ENCODE data around the gene LMO1.
A peak's percentile ranks its signal among the peaks of the same experiment; 100 is the strongest.

LMO1 gene

DNA sequence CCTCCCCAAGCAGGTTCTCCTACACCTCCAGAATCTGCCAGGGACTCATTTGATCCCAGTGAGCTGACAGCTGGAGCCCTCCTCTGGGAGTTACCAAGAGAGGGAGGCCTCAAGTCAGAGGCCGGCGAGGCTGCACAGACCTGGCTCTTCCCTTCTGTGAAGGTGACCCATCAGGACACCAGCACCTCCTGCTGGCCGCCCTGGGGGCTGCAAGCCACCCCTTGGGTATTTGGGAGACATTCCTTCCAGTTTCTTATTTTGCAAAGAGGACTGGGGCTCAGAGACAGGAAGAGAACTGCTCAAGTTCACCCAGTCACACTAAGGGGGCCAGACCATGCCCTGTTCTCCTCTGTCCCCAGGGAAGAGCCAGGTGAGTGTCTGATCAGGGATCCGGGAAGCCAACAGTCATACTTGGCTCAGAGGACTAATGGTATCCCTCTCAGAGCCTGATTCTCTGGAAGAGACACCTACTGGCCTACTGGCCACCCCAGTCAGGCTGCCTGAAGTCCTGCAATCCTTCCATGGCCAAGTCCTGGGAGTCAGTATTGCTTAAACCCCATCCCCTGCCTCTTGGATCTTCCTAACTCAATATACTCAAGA, 54.4 kb downstream of the LMO1 start:
- Mint-ChIP-seq H3K9me3 (no peaks in the 10 kb centered on the region), H3K27me3 (no peaks in the 10 kb centered on the region), H3K4me3 (no peak overlapping the region), H3K4me1 (peaks cover 16 to 38% of the 10 kb centered on the region in 2 donors), H3K27ac (no peak overlapping the region), H3K36me3 (no peaks in the 10 kb centered on the region)
- peak; percentile 35 for DNase-seq
- ATAC-seq (replicated peaks) = peak; percentile 31 to 50

GRCh38 chr11:8207080-8208000, 56.3 kb downstream of the LMO1 start:
- no peaks in the 10 kb centered on the region for H3K27me3 Mint-ChIP-seq
- H3K36me3 Mint-ChIP-seq = no peaks in the 10 kb centered on the region
- DNase-seq = no peak
- peak in 1 of 2 donors; percentile 2 for ATAC-seq (replicated peaks)
- H3K9me3 Mint-ChIP-seq = peaks cover 0 to 2% of the 10 kb centered on the region in 2 donors
- H3K4me3 Mint-ChIP-seq = peak overlapping the region; percentile 78 to 81
- H3K4me1 Mint-ChIP-seq = peaks cover 26 to 53% of the 10 kb centered on the region in 2 donors
- H3K27ac Mint-ChIP-seq = peak overlapping the region; percentile 91

DNA sequence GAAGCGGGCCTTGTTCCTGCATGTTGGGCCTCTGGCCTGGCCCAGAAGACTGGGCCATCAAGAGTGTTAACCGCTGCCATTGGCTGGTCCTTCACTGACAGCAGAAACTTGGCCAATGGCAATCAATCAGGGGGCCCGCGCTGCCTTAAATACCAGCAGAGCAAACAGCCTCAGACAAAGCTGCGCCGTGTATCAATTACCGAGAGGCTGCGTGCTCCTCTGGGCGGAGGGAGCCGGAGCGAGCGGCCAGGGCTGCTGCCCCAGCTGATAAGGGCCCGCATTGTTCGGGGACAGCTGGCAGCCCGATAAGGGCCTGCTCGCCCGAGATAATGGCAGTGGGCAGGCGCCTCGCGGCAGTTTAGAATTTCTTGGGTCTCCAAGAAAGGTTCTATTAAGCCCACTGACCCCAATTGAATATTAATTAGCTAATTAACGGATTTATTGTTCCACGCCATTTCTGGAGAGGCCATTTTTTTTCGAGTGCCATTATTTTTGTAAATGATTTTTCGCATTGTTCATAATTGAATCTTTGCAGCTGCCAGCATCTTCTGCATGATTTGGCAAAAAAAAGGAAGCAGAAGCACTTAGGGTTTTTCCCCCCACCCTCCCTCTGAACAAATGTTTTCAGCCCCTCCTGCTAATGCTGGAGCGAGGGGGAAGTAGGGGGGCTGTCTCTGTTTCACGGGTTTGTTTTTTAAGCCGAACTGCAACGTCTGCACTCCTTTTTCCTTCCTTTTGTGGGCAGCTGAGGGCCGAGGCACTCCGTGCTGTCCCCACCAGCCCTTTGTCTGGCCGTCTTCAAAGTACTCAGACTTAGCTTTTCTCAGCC, 57.2 kb downstream of the LMO1 start:
- ATAC-seq (replicated peaks) = peak; percentile 43 to 58
- peak overlapping the region; percentile 78 to 81 for H3K4me3 Mint-ChIP-seq
- peaks cover 0 to 2% of the 10 kb centered on the region in 2 donors for H3K9me3 Mint-ChIP-seq

DNA sequence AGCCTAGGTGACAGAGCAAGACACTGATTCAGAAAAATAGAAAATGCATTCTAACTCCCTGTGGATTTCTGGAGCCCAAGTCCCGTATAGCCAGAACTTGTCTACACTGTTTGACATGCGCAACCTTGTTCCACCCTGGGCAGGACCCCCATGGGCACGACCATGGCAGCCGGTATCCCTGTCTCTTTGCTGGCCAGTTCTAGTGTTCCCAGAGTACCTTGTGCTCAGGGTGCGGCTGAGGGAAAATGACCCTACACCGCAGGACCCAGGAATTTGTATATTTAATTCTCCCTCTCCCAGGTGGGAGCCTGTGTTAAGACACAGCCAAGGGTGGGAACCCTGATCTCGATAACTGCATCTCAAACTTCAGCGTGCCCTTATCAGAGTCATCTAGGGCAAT, 58.1 kb downstream of the LMO1 start:
- peak overlapping the region; percentile 20 for H3K27ac Mint-ChIP-seq
- H3K36me3 Mint-ChIP-seq = no peaks in the 10 kb centered on the region
- no peak overlapping the region for H3K4me3 Mint-ChIP-seq
- H3K27me3 Mint-ChIP-seq = no peaks in the 10 kb centered on the region
- DNase-seq = no peak
- peaks cover 0 to 2% of the 10 kb centered on the region in 2 donors for H3K9me3 Mint-ChIP-seq
- ATAC-seq (replicated peaks) = no peak
- H3K4me1 Mint-ChIP-seq = peaks cover 33 to 63% of the 10 kb centered on the region in 2 donors

More for the DNA sequence above, 57.2 kb downstream of the LMO1 start:
- peak; percentile 26 for DNase-seq
- Mint-ChIP-seq H3K4me1 (peaks cover 33 to 62% of the 10 kb centered on the region in 2 donors), H3K36me3 (no peaks in the 10 kb centered on the region), H3K27me3 (no peaks in the 10 kb centered on the region), H3K27ac (peak overlapping the region; percentile 91)

- ATAC-seq (replicated peaks) (no peak), DNase-seq (no peak)
- Mint-ChIP-seq H3K9me3 (peaks cover 0 to 2% of the 10 kb centered on the region in 2 donors), H3K4me3 (no peak overlapping the region), H3K27ac (peak overlapping the region; percentile 67), H3K4me1 (peaks cover 33 to 63% of the 10 kb centered on the region in 2 donors), H3K36me3 (no peaks in the 10 kb centered on the region), H3K27me3 (peaks cover 0 to 3% of the 10 kb centered on the region in 2 donors)
Measured at GRCh38 chr11:8204596-8204995, 59.1 kb downstream of the LMO1 start.

GRCh38 chr11:8204025-8204424, 59.7 kb downstream of the LMO1 start:
- DNase-seq (no peak), ATAC-seq (replicated peaks) (no peak)
- Mint-ChIP-seq H3K4me3 (no peak overlapping the region), H3K9me3 (peaks cover 0 to 2% of the 10 kb centered on the region in 2 donors), H3K4me1 (peaks cover 33 to 60% of the 10 kb centered on the region in 2 donors), H3K27me3 (peaks cover 0 to 4% of the 10 kb centered on the region in 2 donors), H3K27ac (peak overlapping the region; percentile 67), H3K36me3 (no peaks in the 10 kb centered on the region)

DNA sequence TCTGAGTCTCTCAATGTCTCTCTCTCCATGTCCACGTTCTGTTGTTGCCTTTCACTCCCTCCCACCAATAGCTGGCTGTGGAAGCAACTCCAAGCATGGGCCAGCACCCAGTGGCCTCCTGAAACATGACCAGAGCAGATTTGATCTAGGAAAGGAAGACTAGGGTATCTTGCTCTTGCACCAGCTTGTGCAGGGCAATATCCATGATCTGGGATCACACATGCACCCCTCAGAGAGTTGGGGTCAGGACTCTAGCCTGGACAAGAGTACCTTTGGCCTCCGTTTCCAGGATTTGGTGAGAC, 60.3 kb downstream of the LMO1 start:
- peaks cover 0 to 4% of the 10 kb centered on the region in 2 donors for H3K27me3 Mint-ChIP-seq
- no peak overlapping the region for H3K27ac Mint-ChIP-seq
- H3K36me3 Mint-ChIP-seq = no peaks in the 10 kb centered on the region
- DNase-seq (no peak), ATAC-seq (replicated peaks) (no peak)
- no peak overlapping the region for H3K4me3 Mint-ChIP-seq
- peaks cover 33 to 58% of the 10 kb centered on the region in 2 donors for H3K4me1 Mint-ChIP-seq
- peaks cover 0 to 2% of the 10 kb centered on the region in 2 donors for H3K9me3 Mint-ChIP-seq

DNA sequence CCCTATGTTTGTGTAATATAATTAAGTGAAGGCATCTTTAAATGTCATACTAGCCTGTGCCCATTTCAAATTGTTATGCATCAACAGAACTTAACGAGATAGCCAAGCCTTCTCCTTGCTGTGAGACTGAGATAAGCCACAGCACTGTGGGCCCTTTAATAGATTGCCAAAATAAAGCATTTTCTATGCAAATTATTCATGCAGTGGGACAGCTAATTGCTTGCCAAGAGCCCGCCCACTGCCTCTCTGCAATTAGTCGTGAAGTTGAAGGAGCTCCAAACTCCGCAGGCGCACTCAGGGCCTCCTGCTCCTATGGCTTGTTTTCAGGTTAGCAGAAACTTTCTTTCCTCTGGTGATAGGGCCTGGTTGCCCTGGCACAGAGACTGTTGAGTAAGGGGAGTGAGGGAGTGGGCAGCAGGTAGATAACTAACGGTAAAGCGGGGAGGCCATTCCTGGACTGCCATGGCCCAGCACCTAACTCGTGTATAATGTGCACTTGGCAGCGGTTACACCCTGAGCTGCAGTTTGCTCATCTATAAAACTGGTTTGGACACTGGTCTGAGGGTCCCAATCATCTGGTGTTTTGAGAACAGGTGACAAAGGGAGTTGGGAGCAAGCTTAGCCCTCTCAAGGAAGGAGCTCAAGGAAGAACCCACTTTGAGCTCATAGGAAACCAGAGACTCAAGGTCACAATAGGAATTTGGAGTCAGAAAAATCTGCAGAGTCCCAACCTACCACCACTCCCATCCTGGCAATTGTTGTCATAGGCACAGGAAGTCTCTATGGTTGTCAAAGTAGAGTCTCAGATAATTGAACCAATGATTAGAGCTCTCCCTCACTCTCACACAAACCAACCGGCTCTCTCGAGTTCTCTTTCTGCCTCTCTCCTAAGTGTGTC, 60.9 kb downstream of the LMO1 start:
- Mint-ChIP-seq H3K4me3 (peak overlapping the region in 1 of 2 donors; percentile 31), H3K36me3 (no peaks in the 10 kb centered on the region), H3K4me1 (peaks cover 36 to 58% of the 10 kb centered on the region in 2 donors), H3K27ac (peak overlapping the region; percentile 4), H3K9me3 (peaks cover 0 to 2% of the 10 kb centered on the region in 2 donors), H3K27me3 (peaks cover 0 to 4% of the 10 kb centered on the region in 2 donors)
- DNase-seq = no peak
- ATAC-seq (replicated peaks) = peak; percentile 1 to 12

GRCh38 chr11:8201644-8202365, 61.9 kb downstream of the LMO1 start:
- Mint-ChIP-seq H3K9me3 (peaks cover 0 to 2% of the 10 kb centered on the region in 2 donors), H3K4me3 (peak overlapping the region in 1 of 2 donors; percentile 31), H3K36me3 (no peaks in the 10 kb centered on the region), H3K27me3 (peaks cover 0 to 4% of the 10 kb centered on the region in 2 donors), H3K4me1 (peaks cover 33 to 55% of the 10 kb centered on the region in 2 donors), H3K27ac (peak overlapping the region; percentile 4)
- DNase-seq = peak; percentile 60
- peak; percentile 95 to 96 for ATAC-seq (replicated peaks)

- Mint-ChIP-seq H3K4me1 (peaks cover 26 to 35% of the 10 kb centered on the region in 2 donors), H3K9me3 (peaks cover 0 to 2% of the 10 kb centered on the region in 2 donors), H3K36me3 (no peaks in the 10 kb centered on the region), H3K27ac (no peak overlapping the region), H3K27me3 (peaks cover 0 to 8% of the 10 kb centered on the region in 2 donors), H3K4me3 (no peak overlapping the region)
- no peak for ATAC-seq (replicated peaks)
- DNase-seq = no peak
Measured at GRCh38 chr11:8199676-8200075, 64.0 kb downstream of the LMO1 start.

DNA sequence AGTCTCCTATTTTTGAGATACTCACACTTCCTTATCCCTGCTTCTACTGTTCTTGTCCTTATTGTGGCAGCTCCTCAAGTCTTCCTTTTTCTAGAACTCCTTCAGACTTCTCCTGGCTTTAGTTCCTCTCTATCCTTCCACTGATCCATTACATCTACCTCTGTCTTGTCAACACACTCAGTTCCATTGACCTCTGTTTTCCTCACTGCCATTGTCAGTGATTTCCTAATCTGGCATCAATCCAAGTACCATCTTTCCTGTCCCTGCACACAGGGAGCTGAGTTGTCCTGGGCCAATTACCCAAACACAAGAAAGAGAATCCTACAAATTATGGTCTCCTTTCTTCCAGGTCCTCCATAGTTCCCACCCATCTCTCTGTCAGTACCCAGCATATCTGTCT, 66.9 kb downstream of the LMO1 start:
- H3K4me1 Mint-ChIP-seq = peaks cover 11 to 18% of the 10 kb centered on the region in 2 donors
- no peaks in the 10 kb centered on the region for H3K36me3 Mint-ChIP-seq
- no peak for ATAC-seq (replicated peaks)
- H3K9me3 Mint-ChIP-seq = no peaks in the 10 kb centered on the region
- DNase-seq = no peak
- no peak overlapping the region for H3K27ac Mint-ChIP-seq
- peaks cover 5 to 14% of the 10 kb centered on the region in 2 donors for H3K27me3 Mint-ChIP-seq
- no peak overlapping the region for H3K4me3 Mint-ChIP-seq

- Mint-ChIP-seq H3K4me1 (peaks cover 9 to 13% of the 10 kb centered on the region in 2 donors), H3K36me3 (no peaks in the 10 kb centered on the region), H3K27ac (no peak overlapping the region), H3K27me3 (peaks cover 5 to 14% of the 10 kb centered on the region in 2 donors), H3K9me3 (no peaks in the 10 kb centered on the region), H3K4me3 (no peak overlapping the region)
- ATAC-seq (replicated peaks) (no peak), DNase-seq (no peak)
Measured at GRCh38 chr11:8194956-8195355, 68.7 kb downstream of the LMO1 start.

DNA sequence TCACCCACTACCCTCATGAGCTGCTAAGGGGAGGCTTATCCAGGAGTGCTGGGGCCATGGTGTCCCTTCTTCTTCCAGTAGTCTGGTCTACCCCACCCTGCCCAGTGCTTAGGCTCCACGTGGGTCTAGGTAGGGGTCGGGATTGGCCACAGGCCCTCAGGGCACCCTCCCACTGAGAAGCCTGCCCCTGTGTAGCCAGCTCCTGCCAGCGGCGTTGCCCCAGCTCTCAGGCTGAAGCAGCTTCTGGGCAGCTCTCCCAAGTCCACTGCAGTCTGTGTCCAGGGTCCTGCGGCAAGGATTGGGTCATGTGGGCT, 70.8 kb downstream of the LMO1 start:
- Mint-ChIP-seq H3K9me3 (no peaks in the 10 kb centered on the region), H3K4me3 (no peak overlapping the region), H3K36me3 (no peaks in the 10 kb centered on the region), H3K27me3 (peaks cover 5 to 14% of the 10 kb centered on the region in 2 donors), H3K27ac (no peak overlapping the region), H3K4me1 (peaks cover 8 to 13% of the 10 kb centered on the region in 2 donors)
- no peak for DNase-seq
- ATAC-seq (replicated peaks) = peak; percentile 33 to 67
